A549 treated with Hydrocortisone at 1 μM for 4 hours (cell line): ENCODE data around the gene RFTN2. TPM values are rescaled to one million over a fixed set of nuclear protein-coding genes. Genes with fewer than 3 reads are reported as not detected.

Source experiments
- total RNA-seq: library from RNA; stranded (reverse); fragments of 200-300 nt; extraction: Qiagen RNA extraction; gene quantifications from 5 replicates; pipeline ENCODE4 v1.2.3, GENCODE V29; 2022

Gene RFTN2, protein sequence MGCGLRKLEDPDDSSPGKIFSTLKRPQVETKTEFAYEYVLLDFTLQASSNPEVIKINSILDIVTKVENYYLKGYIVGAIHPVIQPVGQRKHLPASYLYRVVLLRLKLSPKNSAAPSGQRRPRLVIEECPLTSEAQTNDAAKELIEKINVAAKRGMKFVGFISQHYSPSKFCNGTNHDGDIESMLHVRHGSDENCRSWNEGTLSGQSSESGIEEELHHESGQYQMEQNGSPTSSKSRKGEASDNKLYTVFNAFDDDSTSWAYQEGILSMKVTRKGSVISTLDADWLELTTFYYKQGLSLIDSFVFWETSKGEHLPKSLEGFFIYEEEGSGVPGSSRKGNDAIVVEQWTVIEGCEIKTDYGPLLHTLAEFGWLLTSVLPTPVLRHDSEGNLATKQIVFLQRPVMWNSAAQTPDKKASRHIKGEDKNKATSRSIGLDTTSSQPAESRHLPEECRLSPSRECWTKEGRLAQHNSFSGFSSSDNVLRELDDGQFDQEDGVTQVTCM
- total RNA-seq, result 0.02 TPM in 1 of 5 replicates, not detected in the others

DNA sequence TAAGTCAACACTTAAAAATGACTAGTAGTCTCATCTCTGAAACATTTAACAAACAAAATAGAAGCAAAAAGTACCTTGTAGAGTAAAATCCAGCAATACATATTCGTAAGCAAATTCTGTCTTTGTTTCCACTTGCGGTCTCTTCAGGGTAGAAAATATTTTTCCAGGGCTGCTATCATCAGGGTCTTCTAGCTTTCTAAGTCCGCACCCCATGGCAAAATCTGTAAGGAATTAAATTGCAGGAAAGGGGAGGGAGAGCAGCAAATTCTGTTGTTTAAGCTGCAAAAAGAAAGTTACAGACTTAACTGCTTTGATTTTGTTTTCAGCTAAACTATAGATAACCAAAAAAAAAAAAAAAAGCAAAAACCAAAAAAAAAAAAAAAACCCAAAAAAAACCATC is at the start of gene RFTN2:
TSS of gene RFTN2 (minus strand) at position 342 of the 400 bp plus-strand sequence. CDS start at position 213, 129 bp downstream.

DNA sequence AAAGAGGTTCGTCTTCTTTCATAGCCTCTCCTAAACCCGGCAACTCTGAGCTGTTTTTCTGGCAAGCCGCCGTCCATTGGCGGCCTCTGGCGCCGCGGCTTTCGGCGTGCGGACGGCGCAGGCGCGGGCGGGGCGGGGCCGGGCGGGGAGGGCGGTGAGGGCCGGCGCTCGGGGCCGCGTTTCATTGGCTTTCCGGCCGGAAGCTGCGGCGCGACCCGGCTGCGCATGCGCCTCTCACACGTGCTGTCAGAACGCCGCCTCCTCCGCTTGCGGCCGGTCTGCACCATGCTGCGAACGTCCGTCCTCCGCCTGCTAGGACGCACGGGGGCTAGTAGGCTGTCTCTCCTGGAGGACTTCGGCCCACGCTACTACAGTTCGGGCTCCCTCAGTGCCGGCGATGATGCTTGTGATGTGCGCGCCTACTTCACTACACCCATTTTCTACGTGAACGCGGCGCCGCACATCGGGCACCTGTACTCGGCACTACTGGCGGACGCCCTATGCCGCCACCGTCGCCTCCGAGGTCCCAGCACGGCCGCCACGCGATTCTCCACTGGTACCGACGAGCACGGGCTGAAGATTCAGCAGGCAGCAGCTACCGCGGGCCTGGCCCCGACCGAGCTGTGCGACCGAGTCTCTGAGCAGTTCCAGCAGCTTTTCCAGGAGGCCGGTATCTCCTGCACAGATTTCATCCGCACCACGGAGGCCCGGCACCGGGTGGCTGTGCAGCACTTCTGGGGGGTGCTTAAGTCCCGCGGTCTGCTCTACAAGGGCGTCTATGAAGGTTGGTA is 29.9 kb upstream of the RFTN2 start, which contains the start of gene MARS2:
TSS of gene MARS2 (plus strand) at position 249 of the 791 bp plus-strand sequence. CDS start at position 286, 37 bp downstream.

Other genes with a start within 250 kb of the RFTN2 start
- gene SF3B1, start 240.6 kb downstream of the RFTN2 start, total RNA-seq, result 123 to 138 TPM (median 127 TPM) in 5 replicates
- gene COQ10B, start 222.0 kb downstream of the RFTN2 start, total RNA-seq, result 15.9 to 22.1 TPM (median 17.7 TPM) in 5 replicates
- 545 to 778 TPM (median 597 TPM) in 5 replicates for gene HSPD1, start 175.7 kb downstream of the RFTN2 start, total RNA-seq
- gene HSPE1, start 175.2 kb downstream of the RFTN2 start, total RNA-seq, result 431 to 752 TPM (median 465 TPM) in 5 replicates
- gene MOB4, start 159.5 kb downstream of the RFTN2 start, total RNA-seq, result 21.7 to 37.7 TPM (median 26.8 TPM) in 5 replicates
- gene MARS2, start 29.8 kb upstream of the RFTN2 start, total RNA-seq, result 11.4 to 14.5 TPM (median 12.0 TPM) in 5 replicates
- gene BOLL, start 109.7 kb upstream of the RFTN2 start, total RNA-seq, result not detected in 5 replicates
- 0.01 TPM in 1 of 5 replicates, not detected in the others for gene PLCL1, start 129.0 kb upstream of the RFTN2 start, total RNA-seq